ENCODE results near the gene CCL3. TPM values are rescaled to one million over a fixed set of nuclear protein-coding genes. Genes with fewer than 3 reads are reported as not detected.
"Not testable (repeated sequence)": the region's sequence is repeated elsewhere in the genome, so short reads cannot be mapped to it uniquely, and the experiment has no call there.

CCL3 gene
- total and polyA plus RNA-seq, 7 donors: 0.06 to 3.6 (median 0.27) TPM; not detected in 1

GRCh38 chr17:36094232-36094631 is 4.3 kb upstream of the CCL3 start:
- TF ChIP-seq, protein P1, sequence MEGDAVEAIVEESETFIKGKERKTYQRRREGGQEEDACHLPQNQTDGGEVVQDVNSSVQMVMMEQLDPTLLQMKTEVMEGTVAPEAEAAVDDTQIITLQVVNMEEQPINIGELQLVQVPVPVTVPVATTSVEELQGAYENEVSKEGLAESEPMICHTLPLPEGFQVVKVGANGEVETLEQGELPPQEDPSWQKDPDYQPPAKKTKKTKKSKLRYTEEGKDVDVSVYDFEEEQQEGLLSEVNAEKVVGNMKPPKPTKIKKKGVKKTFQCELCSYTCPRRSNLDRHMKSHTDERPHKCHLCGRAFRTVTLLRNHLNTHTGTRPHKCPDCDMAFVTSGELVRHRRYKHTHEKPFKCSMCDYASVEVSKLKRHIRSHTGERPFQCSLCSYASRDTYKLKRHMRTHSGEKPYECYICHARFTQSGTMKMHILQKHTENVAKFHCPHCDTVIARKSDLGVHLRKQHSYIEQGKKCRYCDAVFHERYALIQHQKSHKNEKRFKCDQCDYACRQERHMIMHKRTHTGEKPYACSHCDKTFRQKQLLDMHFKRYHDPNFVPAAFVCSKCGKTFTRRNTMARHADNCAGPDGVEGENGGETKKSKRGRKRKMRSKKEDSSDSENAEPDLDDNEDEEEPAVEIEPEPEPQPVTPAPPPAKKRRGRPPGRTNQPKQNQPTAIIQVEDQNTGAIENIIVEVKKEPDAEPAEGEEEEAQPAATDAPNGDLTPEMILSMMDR (IDR thresholded peaks at IDR 0.05): no peak
- 83 to 95% (median 91%) methylated on average over 1 of the region's 1 CpG for WGBS, 3 donors
- DNase-seq: no peak
- no peaks in the 10 kb centered on the region for H3K4me1 ChIP-seq
- no peak for ATAC-seq
- peaks cover 0 to 1% (median 0%) of the 10 kb centered on the region in 3 donors for H3K27me3 ChIP-seq (ENCODE audit: insufficient read depth in 3 of 3, low read length in 2 of 3)
- no peak overlapping the region for H3K27ac ChIP-seq
- H3K9me3 ChIP-seq: no peaks in the 10 kb centered on the region
- no peak overlapping the region for H3K4me3 ChIP-seq
- no peaks in the 10 kb centered on the region for H3K36me3 ChIP-seq (ENCODE audit: insufficient read depth in 1 of 2, low read depth in 1 of 2)
- intact Hi-C loops (cut with DNase I): no loop called here

- H3K4me1 ChIP-seq; H3K27me3 ChIP-seq (ENCODE audit: insufficient read depth in 3 of 3, low read length in 2 of 3); H3K36me3 ChIP-seq (ENCODE audit: insufficient read depth in 1 of 2, low read depth in 1 of 2); H3K27ac ChIP-seq; intact Hi-C loops (cut with DNase I); ATAC-seq; H3K9me3 ChIP-seq; H3K4me3 ChIP-seq; DNase-seq: not testable (repeated sequence)
- 81 to 85% (median 83%) methylated on average over 6 of the region's 6 CpGs for WGBS, 3 donors
These were observed 2.8 kb upstream of the CCL3 start for GRCh38 chr17:36092715-36093114.

GRCh38 chr17:36092230-36092629 is 2.3 kb upstream of the CCL3 start:
- no peak for DNase-seq
- 69 to 77% (median 71%) methylated on average over 4 of the region's 4 CpGs for WGBS, 3 donors
- Histone ChIP-seq H3K4me3 (no peak overlapping the region), H3K36me3 (ENCODE audit: insufficient read depth in 1 of 2, low read depth in 1 of 2) (no peaks in the 10 kb centered on the region), H3K9me3 (no peaks in the 10 kb centered on the region), H3K27ac (no peak overlapping the region), H3K4me1 (no peaks in the 10 kb centered on the region), H3K27me3 (ENCODE audit: insufficient read depth in 3 of 3, low read length in 2 of 3) (peaks cover 0 to 1% (median 0%) of the 10 kb centered on the region in 3 donors)
- TF ChIP-seq, protein P1 (IDR thresholded peaks at IDR 0.05): no peak
- ATAC-seq: no peak
- intact Hi-C loops (cut with DNase I): no loop called here

- peaks cover 0 to 1% (median 0%) of the 10 kb centered on the region in 3 donors for H3K27me3 ChIP-seq (ENCODE audit: insufficient read depth in 3 of 3, low read length in 2 of 3)
- H3K4me3 ChIP-seq: no peak overlapping the region
- H3K36me3 ChIP-seq (ENCODE audit: insufficient read depth in 1 of 2, low read depth in 1 of 2): no peaks in the 10 kb centered on the region
- H3K4me1 ChIP-seq: no peaks in the 10 kb centered on the region
- H3K9me3 ChIP-seq: no peaks in the 10 kb centered on the region
- intact Hi-C loops (cut with DNase I): no loop called here
- ATAC-seq: no peak
- no peak overlapping the region for H3K27ac ChIP-seq
- DNase-seq: no peak
- TF ChIP-seq, protein P1 (IDR thresholded peaks at IDR 0.05): no peak
- WGBS, 3 donors: 65 to 77% (median 75%) methylated on average over 4 of the region's 4 CpGs
These were observed 541 bp downstream of the CCL3 start for GRCh38 chr17:36089339-36089865.

GRCh38 chr17:36088670-36089338 is 1.1 kb downstream of the CCL3 start:
- Histone ChIP-seq H3K4me1 (no peaks in the 10 kb centered on the region), H3K36me3 (ENCODE audit: insufficient read depth in 1 of 2, low read depth in 1 of 2) (no peaks in the 10 kb centered on the region), H3K9me3 (no peaks in the 10 kb centered on the region), H3K27ac (no peak overlapping the region), H3K4me3 (no peak overlapping the region), H3K27me3 (ENCODE audit: insufficient read depth in 3 of 3, low read length in 2 of 3) (peaks cover 0 to 1% (median 0%) of the 10 kb centered on the region in 3 donors)
- no peak for DNase-seq
- intact Hi-C loops (cut with DNase I): no loop called here
- TF ChIP-seq, protein P1 (IDR thresholded peaks at IDR 0.05): no peak
- no peak for ATAC-seq
- 61 to 71% (median 66%) methylated on average over 12 to 14 of the region's 14 CpGs for WGBS, 3 donors

GRCh38 chr17:36087897-36088572 is 1.9 kb downstream of the CCL3 start:
- H3K27ac ChIP-seq; ATAC-seq; H3K4me1 ChIP-seq; H3K27me3 ChIP-seq (ENCODE audit: insufficient read depth in 3 of 3, low read length in 2 of 3); H3K9me3 ChIP-seq; H3K36me3 ChIP-seq (ENCODE audit: insufficient read depth in 1 of 2, low read depth in 1 of 2); DNase-seq; H3K4me3 ChIP-seq; intact Hi-C loops (cut with DNase I): not testable (repeated sequence)
- 78 to 85% (median 80%) methylated on average over 9 to 10 of the region's 10 CpGs for WGBS, 3 donors

DNA sequence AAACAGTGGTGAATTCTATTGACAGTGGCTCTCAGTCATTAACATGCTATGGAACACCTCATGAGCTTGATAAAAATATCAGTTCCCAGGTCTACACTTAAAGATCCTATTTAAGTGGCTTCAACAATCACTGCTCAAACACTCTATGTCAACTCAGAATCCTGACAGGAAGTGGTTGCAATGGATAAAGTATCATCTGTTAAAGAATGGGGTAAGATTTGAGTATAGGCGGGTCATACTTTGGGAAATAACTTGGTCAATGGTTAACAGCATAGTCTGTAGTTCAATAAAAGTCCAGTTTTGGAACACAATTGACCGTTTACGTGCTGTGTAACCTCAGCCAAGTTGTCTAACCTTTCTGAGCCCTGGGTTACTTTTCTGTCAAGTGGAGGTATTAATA is 2.5 kb downstream of the CCL3 start:
- H3K27ac ChIP-seq; H3K9me3 ChIP-seq; H3K27me3 ChIP-seq (ENCODE audit: insufficient read depth in 3 of 3, low read length in 2 of 3); H3K4me1 ChIP-seq; H3K36me3 ChIP-seq (ENCODE audit: insufficient read depth in 1 of 2, low read depth in 1 of 2); ATAC-seq; DNase-seq; intact Hi-C loops (cut with DNase I); H3K4me3 ChIP-seq: not testable (repeated sequence)
- 100% methylated on average over 1 of the region's 3 CpGs; no CpG with 5 or more reads in 2 of the 3 donors for WGBS, 3 donors
